ENCODE data around the gene SLC6A19.
"Not testable (repeated sequence)": the region's sequence is repeated elsewhere in the genome, so short reads cannot be mapped to it uniquely, and the experiment has no call there.

Gene SLC6A19

DNA sequence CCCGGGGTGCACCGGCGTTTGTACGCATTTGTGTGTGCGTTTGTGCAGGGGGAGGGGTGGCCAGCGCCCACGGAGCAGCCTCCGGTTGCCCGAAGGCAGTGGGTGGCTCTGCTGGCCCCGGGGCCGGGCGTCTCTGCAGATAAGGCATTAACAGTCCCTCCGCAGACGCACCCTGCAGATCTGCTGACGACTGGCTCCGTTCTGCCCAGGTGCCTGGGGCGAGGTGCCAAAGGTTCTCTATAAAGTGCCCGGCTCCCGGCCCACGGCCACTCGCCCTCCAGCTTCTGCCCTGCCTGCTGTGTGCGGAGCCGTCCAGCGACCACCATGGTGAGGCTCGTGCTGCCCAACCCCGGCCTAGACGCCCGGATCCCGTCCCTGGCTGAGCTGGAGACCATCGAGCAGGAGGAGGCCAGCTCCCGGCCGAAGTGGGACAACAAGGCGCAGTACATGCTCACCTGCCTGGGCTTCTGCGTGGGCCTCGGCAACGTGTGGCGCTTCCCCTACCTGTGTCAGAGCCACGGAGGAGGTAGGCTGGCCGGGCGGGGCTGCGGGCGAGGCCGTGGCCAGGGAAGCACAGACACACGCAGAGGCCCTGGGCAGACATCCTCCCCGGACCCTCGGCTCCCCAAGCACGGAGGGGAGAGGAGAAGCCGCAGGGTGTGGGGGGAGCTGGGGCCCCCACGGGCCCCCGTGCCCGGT, at the start of gene SLC6A19:
Gene SLC6A19 (plus strand): TSS at position 269 of the 699 bp plus-strand sequence. CDS start 56 bp downstream, at position 325.
- DNase-seq, result no peak

DNA sequence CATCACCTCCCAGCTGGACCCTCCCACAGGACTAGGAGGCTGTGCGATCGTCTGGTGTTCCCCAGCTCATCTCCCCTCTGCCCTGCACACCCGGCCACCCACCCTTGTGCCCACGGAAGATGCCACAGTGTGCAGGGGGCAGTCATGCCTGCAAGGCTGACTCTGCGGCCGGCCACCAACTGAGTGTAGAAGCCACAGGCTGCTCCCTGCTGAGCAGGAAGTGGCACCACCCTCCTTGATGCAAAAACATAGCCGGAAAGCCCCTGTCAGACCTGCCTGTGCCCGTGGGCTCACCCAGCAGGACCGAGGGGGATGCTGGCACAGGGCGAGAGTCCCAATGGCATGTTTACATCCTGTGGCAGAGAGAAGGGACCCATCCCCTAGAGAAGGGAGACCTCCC, 49.2 kb upstream of the SLC6A19 start:
- DNase-seq, result no peak

DNA sequence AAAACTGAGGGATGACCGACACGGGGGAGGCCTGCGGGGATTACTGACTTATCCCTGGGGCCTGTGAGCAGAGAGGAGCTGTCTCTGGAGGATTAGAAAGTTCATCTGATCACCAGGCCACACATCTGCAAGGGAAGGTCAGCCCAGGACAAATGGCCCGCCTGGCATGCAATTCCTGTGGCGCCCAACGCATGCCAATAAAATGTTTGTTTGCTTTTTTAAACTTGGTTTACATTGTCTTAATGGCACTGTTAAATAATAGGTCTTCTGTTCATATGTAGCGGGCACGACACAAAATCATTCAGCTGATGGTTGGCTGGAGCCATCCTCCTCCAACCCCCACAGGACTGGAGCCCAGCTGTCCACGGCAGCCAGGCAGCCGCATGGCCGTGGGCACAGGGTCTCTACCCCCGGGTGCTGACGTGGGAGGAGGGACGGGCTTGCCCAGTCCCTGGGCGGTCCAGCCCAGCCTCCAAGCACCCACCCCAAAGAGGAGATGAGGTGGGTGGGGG, 48.6 kb upstream of the SLC6A19 start:
- no peak for DNase-seq

DNA sequence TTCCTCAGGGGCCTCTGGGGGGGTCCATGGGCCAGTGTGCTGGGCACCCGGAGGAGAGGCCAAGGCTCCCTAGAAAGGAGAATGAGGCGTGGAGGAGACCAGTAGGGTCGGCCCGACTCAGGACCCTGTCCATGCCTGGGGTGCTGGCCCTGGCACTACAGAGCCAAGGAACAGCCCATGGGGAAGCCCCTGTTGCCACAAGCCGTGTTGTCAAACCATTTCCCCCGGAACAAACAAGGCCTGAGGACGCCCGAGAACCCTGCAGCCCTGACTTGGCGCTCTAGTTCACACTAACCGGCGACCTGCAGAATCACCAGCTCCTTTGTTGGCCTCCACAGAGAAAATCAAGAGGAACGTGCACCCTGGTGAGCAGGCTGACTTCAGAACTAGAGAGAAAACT, 48.0 kb upstream of the SLC6A19 start:
- DNase-seq, result no peak

DNA sequence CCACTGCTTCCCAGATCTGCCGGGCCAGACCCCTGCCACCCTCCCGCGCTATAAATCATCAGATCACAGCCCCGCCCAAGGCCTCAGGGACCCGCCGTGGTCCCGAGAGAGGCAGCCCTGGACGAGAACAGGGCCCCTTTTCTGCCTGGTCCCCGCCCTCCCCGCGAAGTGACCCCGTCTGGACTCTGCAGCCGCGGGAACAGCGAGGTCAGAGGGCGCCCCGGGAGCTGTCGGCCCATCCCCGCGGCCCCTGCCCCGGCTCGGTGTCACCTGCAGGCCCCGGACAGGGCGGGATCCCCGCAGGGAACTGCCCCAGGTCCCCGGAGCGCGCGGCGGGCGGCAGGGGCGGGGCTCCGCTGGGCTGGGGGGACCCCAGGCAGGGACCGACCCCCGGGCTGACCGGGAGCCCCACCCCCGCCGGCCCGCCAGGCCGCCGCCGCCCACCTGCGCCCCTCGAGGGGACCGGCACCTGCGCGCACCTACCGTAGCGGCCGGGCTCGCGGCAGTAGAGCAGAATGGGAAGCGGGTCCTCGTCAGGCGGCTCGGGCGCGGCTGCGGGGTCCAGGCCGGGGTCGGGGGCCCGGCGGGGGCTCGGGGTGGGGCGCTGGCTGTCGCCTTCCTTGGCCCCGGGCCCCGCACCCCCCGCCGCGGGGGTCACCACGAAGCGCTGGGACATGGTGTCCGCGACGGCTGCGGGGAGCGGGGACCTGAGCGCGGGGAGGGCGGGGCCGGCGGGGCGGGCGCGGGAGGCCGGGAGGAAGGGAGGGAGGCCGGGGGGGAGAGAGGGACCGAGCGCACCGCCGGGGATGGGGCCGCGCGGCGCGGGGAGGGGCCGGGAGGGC, 46.0 kb upstream of the SLC6A19 start:
- DNase-seq, result no peak

DNA sequence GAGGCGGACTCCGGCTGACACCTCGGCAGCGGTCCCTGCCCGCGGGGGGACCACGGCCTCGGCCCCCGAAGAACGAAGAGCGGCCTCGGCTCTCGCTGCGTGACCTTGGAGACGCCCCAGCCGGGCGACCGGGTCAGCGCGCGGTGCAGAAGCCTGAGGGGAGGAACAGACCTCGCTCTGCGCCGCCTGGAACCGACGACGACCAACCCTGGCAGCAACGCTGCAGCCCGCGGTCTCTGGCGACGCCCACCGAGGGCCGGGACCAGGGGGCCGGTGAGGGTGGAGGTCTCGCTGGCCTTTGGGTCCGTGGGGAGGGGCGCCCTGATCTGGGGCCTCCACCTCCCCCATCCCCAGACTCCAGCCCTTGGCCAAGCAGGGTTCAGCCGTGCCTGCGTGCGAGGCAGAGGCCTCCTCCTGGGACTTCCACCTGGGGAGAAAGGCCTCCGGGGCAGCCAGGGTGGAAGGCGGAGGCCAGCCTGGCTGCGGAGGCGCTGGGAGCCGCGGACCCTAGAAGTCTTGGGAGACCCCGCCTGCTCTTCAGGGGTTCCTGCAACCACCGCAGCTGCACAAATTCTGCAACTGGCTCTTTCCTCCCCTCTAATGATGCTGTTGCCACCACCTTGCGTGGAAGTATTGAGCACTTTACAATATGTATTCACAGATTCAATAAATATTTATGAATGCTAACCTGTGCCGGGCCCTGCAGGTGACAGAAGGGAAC, 45.2 kb upstream of the SLC6A19 start:
- DNase-seq, result no peak

DNA sequence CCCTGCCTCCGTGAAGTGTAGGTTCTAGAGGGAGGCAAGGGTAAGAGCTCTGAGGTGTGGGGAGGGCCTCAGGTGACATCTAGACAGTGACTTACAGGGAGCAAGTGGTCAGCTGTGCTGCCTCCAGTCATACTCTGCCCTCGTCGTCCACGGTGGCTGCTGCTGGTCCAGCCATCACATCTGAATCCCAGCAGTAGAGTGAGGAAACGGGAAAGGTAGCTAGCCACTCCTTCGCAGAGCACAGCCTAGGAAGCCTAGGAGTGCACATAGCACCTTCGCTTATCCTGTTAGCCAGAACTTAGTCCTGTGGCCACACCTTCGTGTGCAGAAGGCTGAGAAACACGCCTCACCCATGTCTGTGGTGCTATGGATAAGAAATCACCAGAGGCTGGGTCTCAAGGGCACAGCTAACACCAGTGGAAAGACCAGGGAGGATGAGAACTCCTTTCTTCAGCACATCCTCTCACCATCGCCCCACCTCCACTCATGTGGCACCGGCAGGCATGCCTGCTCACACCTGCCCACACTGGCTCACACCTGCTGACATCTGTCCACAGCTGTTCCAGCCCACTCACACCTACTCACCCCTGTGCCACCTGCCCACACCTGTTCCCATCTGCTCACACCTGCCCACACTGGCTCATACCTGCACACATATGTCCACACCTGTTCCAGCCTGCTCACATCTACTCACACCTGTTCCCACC, 44.5 kb upstream of the SLC6A19 start:
- no peak for DNase-seq

DNA sequence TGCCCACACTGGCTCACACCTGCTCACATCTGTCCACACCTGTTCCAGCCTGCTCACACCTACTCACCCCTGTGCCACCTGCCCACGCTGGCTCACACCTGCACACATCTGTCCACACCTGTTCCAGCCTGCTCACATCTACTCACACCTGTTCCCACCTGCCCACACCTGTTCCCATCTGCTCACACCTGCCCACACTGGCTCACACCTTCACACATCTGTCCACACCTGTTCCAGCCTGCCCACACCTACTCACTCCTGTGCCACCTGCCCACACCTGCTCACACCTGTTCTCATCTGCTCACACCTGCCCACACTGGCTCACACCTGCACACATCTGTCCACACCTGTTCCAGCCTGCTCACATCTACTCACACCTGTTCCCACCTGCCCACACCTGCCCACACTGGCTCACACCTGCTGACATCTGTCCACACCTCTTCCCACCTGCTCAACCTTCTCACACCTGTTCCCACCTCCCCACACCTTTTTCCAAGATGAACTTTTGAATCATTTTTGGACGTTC, 43.9 kb upstream of the SLC6A19 start:
- DNase-seq, result not testable (repeated sequence)

DNA sequence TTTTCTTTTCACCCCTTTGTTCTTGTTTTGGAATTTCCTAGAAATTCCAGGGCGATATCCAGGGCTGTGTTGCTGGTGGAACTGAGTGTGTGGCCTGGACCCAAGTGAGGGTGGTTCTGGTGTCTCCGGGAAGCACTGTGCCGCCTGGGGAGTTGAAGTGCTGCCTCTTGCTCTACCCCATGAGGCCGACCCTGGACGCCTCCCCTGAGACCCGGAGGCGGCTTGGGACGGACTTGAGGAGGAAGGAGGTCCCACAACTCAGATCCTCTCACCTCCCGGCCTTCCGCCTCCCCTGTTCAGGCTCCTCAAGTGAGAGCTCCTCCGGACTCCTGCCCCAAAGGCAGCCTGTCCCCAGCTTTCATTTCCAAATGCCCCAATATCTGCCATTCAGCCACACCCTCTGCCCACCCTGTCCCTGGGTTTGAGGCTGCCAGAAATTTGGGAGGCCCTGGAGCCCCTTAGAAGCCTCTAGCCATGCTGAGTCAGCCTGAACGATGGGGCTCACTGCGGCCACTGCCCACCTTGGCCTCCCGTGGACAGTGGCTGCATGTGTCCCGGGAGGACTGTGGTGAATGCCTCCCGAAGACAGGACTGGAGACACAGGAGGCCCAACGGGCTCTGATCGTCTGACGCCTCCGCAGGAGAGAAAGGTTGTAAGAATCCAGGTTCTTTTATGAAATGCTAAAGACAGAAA, 42.6 kb upstream of the SLC6A19 start:
- no peak for DNase-seq

DNA sequence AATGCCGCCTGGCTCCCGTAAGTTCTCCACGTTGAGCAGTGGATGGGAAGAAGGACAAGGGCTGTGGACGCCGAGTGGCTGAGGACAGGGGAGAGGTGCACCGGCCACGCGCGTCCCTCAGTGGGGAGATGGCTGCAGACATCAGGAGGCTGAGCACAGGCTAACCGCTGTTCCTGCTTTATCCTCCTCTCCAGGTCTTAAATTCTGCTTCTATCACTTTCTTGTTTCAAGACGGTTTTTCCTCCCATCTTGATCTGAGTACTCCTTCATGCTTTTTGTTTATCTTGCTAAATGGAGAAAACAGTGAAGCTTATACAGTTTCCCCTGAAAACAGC, 42.1 kb upstream of the SLC6A19 start:
- DNase-seq, result no peak

DNA sequence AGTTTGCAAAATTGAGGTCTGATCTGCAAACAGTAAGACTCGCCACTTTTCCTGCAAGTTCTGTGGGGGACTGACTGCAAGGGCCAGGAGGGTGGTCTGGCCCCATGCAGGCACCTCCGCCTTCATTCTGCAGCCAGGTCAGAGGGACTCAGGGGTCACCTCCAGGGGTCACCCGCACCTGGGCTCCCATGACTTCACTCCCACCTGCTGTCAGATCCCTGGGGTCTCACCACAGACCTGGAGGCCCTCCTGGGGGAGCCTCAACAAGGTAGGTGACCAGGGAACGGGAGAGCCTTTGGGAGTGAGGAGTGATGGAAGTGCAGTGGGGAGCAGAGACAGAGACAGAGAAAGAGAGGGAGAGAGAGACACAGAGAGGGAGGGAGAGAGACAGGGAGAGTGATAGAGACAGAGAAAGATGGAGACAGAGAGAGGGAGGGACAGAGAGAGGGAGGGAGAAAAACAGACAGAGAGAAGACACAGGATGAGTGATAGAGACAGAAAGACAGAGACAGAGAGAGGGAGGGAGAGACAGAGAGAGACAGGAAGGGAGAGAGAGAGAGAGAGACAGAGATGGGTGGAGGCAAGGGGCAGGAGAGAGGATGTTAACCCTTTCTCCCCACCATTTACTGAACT, 41.5 kb upstream of the SLC6A19 start:
- no peak for DNase-seq

DNA sequence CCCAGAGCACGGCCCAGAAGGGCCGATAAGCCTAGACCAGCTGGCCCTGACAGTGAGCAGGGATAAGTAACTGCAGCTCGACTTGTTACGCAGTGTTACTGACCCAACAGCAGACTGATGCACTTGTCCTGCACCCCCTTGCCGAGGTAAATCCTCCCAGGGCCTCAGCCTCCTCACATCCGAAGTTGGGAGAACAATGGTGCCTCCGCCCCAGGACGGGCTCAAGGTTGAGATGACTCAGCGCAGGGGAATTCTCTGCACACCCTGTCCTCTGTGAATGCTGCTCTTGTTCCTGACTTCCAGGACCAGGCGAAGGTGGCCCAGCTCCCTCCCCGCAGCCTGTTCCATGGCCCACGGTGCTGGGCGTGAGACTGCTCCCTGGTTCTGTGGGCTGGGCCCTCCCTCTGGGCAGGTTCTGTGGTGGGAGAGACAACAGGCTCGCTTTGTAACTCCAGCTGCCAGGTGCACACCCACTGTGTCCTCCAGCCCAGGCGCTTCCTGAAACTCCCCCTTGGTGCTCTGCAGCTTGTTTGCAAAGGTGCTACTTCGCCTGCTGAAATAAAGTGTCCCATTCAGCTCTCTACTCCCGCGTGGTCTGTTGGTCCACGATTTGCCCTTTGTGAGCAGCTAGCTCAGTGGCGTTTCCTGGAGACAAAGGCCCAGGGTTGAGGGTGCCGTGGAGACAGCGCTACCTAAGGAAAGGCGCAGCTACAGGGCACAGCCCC, 40.1 kb upstream of the SLC6A19 start:
- DNase-seq, result no peak

DNA sequence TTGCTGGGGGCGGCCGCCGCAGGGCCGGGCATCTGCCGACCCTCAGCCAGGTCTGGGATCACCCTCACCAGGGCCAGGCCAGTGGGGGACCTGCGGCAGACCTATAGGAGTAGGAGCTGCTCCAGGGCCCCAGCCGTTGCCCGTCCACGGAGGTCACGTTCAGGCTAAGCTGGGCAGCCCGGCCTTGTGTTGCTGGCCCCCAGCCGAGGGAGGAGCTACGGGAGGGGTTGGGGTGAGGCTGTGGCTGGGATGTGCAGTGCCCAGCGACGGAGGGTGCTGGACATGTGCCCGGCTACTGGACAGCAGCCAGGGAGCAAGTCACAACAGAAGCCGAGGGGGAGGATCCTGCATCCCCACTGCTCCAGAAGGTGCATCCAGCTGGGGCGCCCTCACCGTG, 39.6 kb upstream of the SLC6A19 start:
- peak; percentile 79 for DNase-seq

DNA sequence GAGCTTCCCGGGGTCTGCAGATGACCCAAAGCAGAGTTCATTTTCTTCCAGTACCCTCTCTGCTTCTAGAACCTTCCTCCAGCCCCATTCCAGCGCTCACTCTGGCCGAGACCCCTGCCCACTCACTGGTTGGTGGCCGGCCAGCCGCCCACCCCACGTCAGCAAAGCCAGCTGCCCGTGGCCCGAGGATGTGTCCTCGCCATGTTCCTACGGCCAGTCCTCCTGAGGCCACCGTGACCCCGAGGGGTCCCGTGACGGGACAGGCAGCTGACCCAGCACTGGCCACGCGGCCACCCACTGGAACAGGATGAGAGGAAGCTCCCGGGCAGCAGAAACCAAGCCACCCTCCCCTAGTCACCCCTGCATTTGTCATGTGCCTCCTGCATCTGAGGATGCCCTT, 39.1 kb upstream of the SLC6A19 start:
- no peak for DNase-seq

DNA sequence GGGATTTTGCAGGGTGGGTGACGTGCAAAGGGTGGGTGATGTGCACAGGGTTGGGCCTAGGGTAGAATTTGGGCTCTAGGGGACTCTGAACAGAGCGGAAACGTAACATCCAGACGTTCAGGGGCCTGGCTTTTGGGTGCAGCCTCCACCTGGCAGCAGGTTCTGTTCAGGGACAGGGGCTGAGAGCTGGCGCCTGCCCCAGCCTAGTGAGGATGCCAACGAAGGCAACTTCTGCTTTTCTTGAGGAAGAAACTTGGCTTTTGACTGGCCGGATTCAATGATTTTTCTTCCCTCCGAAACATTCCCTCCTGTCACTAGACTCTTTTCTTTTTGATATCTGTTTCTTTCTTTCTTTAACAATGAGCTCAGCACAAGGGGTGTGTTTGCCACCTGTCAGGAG, 38.6 kb upstream of the SLC6A19 start:
- DNase-seq, result no peak

DNA sequence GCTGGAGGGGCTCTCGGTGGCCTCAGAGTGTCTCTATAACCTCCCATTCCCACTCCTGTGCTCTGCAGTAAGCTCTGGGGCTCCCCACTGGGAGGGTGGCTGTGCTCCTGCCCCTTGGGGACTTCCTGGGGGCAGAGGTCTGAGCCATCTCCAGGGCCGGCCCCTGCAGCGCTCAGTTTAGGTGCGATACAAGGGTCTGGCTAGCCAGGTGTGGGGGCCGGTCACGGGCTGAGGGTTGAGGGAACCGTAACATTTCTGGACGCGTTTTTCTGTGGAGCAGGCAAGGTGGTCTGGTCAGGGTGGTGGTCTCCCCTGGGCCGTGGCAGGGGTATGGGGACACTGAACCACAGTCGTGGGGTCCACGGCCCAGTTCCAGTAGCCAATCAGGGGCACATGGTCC, 38.0 kb upstream of the SLC6A19 start:
- no peak for DNase-seq

DNA sequence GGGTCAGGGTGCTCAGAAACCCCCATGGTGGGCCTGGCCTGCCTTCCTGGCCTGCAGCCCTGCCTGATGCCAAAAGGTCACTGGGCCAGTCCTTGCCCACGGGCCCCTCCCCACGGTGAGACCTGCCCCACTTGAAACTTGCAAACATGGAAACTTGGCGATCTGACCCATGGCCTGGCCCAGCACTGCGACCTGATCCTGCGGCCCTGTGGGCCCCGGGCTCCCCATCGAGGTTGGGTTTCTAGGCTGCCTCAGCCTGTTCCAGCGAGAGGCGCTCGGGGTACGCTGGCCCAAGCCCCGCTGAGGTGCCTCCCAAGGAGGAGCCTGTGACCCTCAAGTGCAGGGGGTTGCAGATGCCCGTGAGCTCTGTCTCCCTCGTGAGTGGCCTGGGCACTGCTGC, 37.5 kb upstream of the SLC6A19 start:
- no peak for DNase-seq

DNA sequence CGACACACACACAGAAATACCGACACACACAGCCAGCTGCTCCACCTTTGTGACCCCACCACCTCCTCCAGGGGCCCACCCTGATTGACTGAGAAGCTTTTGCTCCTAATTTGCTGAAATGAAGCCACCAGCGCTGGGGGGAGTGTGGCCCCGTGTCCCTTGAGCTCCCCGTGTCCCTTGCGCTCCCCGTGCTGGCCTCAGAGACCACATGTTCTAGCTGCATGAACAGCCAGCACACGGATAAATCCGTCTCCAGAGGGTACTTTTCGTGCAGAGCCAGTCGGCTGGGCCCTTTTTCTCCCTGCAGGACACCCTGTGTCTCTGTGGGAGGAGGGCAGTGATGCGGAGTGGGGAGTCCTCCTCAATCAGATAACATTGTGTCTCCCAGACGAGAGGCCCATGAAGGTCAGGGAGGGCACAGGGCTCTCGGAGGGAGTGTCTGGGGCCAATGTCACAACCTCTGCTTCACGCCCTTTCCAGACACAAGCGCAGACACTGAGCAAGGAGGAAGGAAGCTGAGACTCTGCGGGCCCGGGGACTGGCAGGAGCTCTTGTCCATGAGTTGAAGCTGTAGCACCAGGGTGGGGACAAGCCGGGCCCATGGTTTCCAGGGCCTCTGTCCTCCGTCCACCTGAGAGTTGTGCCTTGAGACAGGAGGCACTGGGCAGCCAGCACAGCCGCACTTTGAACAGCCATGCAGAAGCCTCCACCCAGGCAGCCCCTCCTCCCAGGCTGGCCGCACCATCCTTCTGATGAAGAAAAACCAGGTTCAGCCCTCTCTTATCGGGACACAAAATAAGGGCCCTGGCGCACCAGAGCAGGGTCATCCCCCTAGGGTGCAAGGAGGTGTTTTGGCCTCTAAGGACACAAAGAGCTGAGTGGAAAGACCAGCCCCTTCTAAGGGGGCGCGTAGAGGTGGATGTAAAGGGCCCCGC, 36.4 kb upstream of the SLC6A19 start:
- no peak for DNase-seq

DNA sequence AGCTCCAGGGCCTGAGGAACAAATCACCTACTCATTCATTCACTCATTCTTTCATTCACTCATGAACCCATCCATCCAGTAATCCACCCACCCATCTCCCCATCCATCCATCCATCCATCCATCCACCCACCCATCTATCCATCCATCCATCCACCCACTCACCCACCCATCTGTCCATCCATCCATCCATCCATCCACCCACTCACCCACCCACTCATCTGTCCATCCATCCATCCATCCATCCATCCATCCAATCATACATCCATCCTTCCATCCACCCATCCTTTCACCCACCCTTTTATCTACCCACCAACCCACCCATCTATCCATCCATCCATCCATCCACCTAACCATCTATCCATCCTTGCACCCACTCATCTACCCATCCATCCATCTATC, 35.5 kb upstream of the SLC6A19 start:
- no peak for DNase-seq

DNA sequence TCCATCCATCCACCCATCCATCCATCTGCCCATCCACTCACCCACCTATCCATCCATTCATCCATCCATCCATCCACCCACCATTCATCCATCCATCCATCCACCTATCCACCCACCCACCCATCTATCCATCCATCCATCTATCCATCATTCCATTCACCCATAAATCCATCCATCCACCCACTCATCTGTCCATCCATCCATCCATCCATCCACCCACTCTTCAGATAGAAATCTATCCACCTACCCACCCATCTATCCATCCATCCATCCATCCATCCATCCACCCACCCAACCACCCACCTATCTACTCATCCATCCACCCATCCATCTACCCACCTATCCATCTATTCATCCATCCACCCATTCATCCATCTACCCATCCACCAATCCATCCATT, 35.0 kb upstream of the SLC6A19 start:
- no peak for DNase-seq

Data from midbrain (tissue), 1 donor.